ENCODE results near the gene SUSD6. TPM values are rescaled to one million over a fixed set of nuclear protein-coding genes. Genes with fewer than 3 reads are reported as not detected.

The SUSD6 gene
- total and polyA plus RNA-seq, 2 experiments from 2014 or later, result 15.7 to 28.4 TPM

GRCh38 chr14:69612783-69613130 lies 1.4 kb downstream of the SUSD6 start:
- WGBS (ENCODE audit: low lambda C conversion rate, missing lambda C conversion rate), result 27% methylated on average over 2 of the region's 2 CpGs

GRCh38 chr14:69613312-69614073 lies 2.1 kb downstream of the SUSD6 start:
- H3K79me2 ChIP-seq, result peaks cover 69% of the 10 kb centered on the region
- TF ChIP-seq CTCF (IDR thresholded peaks at IDR 0.05; ENCODE audit: poor library complexity) (no peak), EZH2phosphoT487 (IDR thresholded peaks at IDR 0.05; ENCODE audit: low read depth, severe bottlenecking, unreplicated experiment) (no peak), EZH2 (IDR thresholded peaks at IDR 0.05; ENCODE audit: borderline replicate concordance) (no peak)
- H3K9me3 ChIP-seq (ENCODE audit: low read depth), result no peaks in the 10 kb centered on the region
- H2AFZ ChIP-seq, result no peak overlapping the region
- no peaks in the 10 kb centered on the region for H3K27me3 ChIP-seq
- peaks cover 52% of the 10 kb centered on the region for H3K4me1 ChIP-seq (ENCODE audit: insufficient read depth)
- DNase-seq (ENCODE audit: low spot score), result no peak
- peak overlapping the region; percentile 98 for H3K4me3 ChIP-seq
- H3K9me2 ChIP-seq (replicated peaks; ENCODE audit: insufficient read depth), result no peaks in the 10 kb centered on the region
- H3K36me3 ChIP-seq (replicated peaks; ENCODE audit: insufficient read depth, low read depth), result no peaks in the 10 kb centered on the region
- 54% methylated on average over 4 of the region's 4 CpGs for WGBS (ENCODE audit: low lambda C conversion rate, missing lambda C conversion rate)
- peak overlapping the region; percentile 93 for H3K4me2 ChIP-seq
- H4K20me1 ChIP-seq (ENCODE audit: insufficient read depth, poor library complexity, severe bottlenecking), result peaks cover 52% of the 10 kb centered on the region
- H3K27ac ChIP-seq, result peak overlapping the region; percentile 98

More at GRCh38 chr14:69612783-69613130, 1.4 kb downstream of the SUSD6 start:
- Histone ChIP-seq H3K9me2 (replicated peaks; ENCODE audit: insufficient read depth) (no peaks in the 10 kb centered on the region), H3K36me3 (replicated peaks; ENCODE audit: insufficient read depth, low read depth) (no peaks in the 10 kb centered on the region), H4K20me1 (ENCODE audit: insufficient read depth, poor library complexity, severe bottlenecking) (peaks cover 45% of the 10 kb centered on the region), H3K9me3 (ENCODE audit: low read depth) (no peaks in the 10 kb centered on the region), H3K4me1 (ENCODE audit: insufficient read depth) (peaks cover 52% of the 10 kb centered on the region), H3K27me3 (no peaks in the 10 kb centered on the region), H2AFZ (peak overlapping the region; percentile 38), H3K4me2 (peak overlapping the region; percentile 93), H3K79me2 (peaks cover 62% of the 10 kb centered on the region), H3K27ac (peak overlapping the region; percentile 98), H3K4me3 (peak overlapping the region; percentile 98)
- DNase-seq (ENCODE audit: low spot score), result no peak
- TF ChIP-seq EZH2phosphoT487 (IDR thresholded peaks at IDR 0.05; ENCODE audit: low read depth, severe bottlenecking, unreplicated experiment) (no peak), CTCF (IDR thresholded peaks at IDR 0.05; ENCODE audit: poor library complexity) (peak; percentile 25)

- no peaks in the 10 kb centered on the region for H3K9me3 ChIP-seq (ENCODE audit: low read depth)
- H2AFZ ChIP-seq, result no peak overlapping the region
- 62% methylated on average over 2 of the region's 2 CpGs for WGBS (ENCODE audit: low lambda C conversion rate, missing lambda C conversion rate)
- H3K4me1 ChIP-seq (ENCODE audit: insufficient read depth), result peaks cover 52% of the 10 kb centered on the region
- no peak overlapping the region for H3K4me3 ChIP-seq
- DNase-seq (ENCODE audit: low spot score), result no peak
- H3K9me2 ChIP-seq (replicated peaks; ENCODE audit: insufficient read depth), result no peaks in the 10 kb centered on the region
- peaks cover 80% of the 10 kb centered on the region for H3K79me2 ChIP-seq
- TF ChIP-seq CTCF (IDR thresholded peaks at IDR 0.05; ENCODE audit: poor library complexity), result no peak
- no peak for TF ChIP-seq EZH2phosphoT487 (IDR thresholded peaks at IDR 0.05; ENCODE audit: low read depth, severe bottlenecking, unreplicated experiment)
- no peak for TF ChIP-seq EZH2 (IDR thresholded peaks at IDR 0.05; ENCODE audit: borderline replicate concordance)
- peak overlapping the region; percentile 93 for H3K4me2 ChIP-seq
- no peaks in the 10 kb centered on the region for H3K36me3 ChIP-seq (replicated peaks; ENCODE audit: insufficient read depth, low read depth)
- H4K20me1 ChIP-seq (ENCODE audit: insufficient read depth, poor library complexity, severe bottlenecking), result peaks cover 62% of the 10 kb centered on the region
- no peak overlapping the region for H3K27ac ChIP-seq
- H3K27me3 ChIP-seq, result no peaks in the 10 kb centered on the region
These were observed 3.2 kb downstream of the SUSD6 start for GRCh38 chr14:69614592-69614991.
